Mesodermal cell (in vitro differentiated cells): Measurements from ENCODE around the gene SIM2.

ENCODE experiments used
- H3K27ac ChIP-seq: 2 replicates; pipeline ENCODE4 v1.7.0; 2013; ENCODE audit warnings: mild to moderate bottlenecking, low read depth, low read length, moderate library complexity; ENCODE audit not compliant: severe bottlenecking
- H3K36me3 ChIP-seq: 2 replicates; pipeline ENCODE4 v1.7.1; 2013; ENCODE audit warnings: mild to moderate bottlenecking, low read length, moderate library complexity; ENCODE audit not compliant: control insufficient read depth, insufficient read depth
- H3K4me1 ChIP-seq: one replicate; pipeline ENCODE4 v1.7.1; 2013; ENCODE audit warnings: mild to moderate bottlenecking, low read length; ENCODE audit not compliant: insufficient read depth, control insufficient read depth, poor library complexity, severe bottlenecking
- H3K4me3 ChIP-seq: 2 replicates; pipeline ENCODE4 v1.7.0; 2013; ENCODE audit warnings: low read length, control low read depth, mild to moderate bottlenecking; ENCODE audit not compliant: insufficient read depth, poor library complexity, severe bottlenecking; ENCODE audit errors: extremely low read depth
- H3K9me3 ChIP-seq: 2 replicates; pipeline ENCODE4 v1.7.1; 2013; ENCODE audit warnings: mild to moderate bottlenecking, low read length, moderate library complexity; ENCODE audit not compliant: control insufficient read depth
- WGBS, 2 experiments: methylation state at CpG; one replicate each; pipeline ENCODE4 v1.1.5; 2013; ENCODE audit warnings: missing lambda C conversion rate in 2 of 2; ENCODE audit not compliant: insufficient coverage in 2 of 2; 5-methylcytosine and 5-hydroxymethylcytosine counted together

Gene SIM2

DNA sequence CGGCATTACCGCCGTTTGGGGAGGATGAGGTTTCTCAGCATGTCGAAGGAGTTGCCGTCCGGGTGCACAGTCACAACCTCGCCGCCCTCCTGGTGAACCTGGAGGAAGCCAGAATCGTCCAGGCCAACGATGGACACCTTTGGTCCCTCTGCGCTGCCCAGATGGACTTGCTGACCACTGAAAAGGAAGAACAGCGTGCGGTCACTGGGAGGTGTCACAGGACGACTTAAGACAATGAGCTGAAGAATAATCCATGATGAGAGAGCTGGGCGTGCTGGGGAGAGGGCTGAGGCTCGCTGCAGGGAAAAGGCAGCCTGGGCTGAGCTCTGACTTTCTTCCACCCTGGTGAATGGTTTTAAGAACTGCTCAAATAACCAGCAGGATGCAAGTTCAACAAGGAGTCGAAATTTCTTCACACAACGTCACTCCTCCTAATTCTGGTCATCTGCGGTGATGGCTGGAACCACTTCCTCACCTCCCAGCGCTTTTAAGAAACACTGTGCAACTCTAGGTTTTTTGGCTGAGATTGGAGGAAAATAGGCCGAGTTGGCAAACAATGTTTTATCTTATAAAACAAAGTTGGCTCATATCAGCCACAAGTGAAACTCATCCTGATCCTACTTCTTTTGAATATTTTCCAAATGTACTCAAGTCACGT is 55.5 kb downstream of the SIM2 start:
- 92 to 94% methylated on average over 16 to 18 of the region's 22 CpGs for WGBS, 2 experiments
- Histone ChIP-seq H3K4me3 (no peak overlapping the region), H3K9me3 (no peaks in the 10 kb centered on the region), H3K36me3 (no peaks in the 10 kb centered on the region), H3K27ac (no peak overlapping the region), H3K4me1 (peaks cover 56% of the 10 kb centered on the region)

DNA sequence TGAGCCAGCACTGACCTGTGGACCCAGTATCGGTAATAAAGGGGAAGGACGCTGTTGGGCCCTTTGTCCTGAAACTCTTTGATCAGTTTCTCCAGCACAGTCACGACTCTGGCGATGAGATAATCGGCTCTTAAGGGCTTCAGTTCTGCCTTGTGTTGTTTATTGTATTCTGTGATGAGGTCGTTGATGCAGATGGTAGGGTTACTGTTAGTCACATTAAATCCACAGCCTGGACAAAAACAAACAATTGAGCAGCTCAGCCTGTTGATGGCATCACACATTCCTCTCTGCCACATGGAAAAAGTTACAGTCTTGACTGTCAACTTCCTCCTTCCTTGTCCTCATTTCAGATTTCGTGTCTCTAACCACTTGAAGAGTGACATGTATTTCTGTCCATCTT is 57.6 kb downstream of the SIM2 start:
- 82 to 94% methylated on average over 3 to 6 of the region's 7 CpGs for WGBS, 2 experiments
- H3K9me3 ChIP-seq, result no peaks in the 10 kb centered on the region
- peaks cover 35% of the 10 kb centered on the region for H3K4me1 ChIP-seq
- H3K4me3 ChIP-seq, result no peak overlapping the region
- H3K27ac ChIP-seq, result peak overlapping the region; percentile 80
- no peaks in the 10 kb centered on the region for H3K36me3 ChIP-seq

GRCh38 chr21:36757196-36757595 is 58.3 kb downstream of the SIM2 start:
- Histone ChIP-seq H3K27ac (peak overlapping the region; percentile 80), H3K4me3 (no peak overlapping the region), H3K4me1 (peaks cover 29% of the 10 kb centered on the region), H3K36me3 (no peaks in the 10 kb centered on the region), H3K9me3 (no peaks in the 10 kb centered on the region)
- WGBS, 2 experiments, result 85 to 94% methylated on average over 3 to 5 of the region's 6 CpGs

DNA sequence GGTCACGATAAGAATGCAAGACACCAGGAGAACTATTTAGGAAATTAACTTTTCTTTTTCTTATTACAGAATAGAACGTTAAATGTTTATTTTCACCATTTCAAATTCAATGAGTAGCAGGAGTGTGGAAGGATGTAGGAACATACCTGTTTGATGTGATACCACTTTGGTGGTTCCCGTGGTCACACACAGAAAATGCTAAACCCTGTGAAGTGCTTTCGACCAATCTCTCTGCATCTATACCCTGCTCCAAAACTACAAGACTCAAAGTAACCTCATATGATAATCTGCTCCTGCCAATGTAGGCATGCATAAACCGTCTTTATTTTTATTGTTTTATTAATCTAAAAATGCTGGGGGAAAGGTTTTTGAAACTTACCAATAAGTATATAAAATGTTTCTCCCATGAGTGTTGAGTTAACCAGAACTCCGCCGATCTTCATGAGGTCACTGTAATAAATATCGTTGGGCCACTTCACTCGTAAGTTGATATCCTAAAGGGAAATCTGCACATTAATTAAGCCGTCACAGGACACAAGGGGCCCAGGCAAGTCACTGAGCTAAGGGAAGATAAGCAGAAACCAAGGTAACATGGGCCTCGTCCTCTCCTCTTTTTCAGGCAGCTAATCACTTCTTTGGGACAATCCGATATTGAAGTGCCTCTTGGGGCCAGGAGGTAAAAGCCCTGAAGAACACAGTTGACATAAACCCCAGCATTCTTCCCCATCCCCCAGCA is 60.6 kb downstream of the SIM2 start:
- WGBS, 2 experiments, result 89 to 91% methylated on average over 8 of the region's 12 CpGs
- Histone ChIP-seq H3K9me3 (no peaks in the 10 kb centered on the region), H3K36me3 (no peaks in the 10 kb centered on the region), H3K4me1 (peaks cover 17% of the 10 kb centered on the region), H3K27ac (no peak overlapping the region), H3K4me3 (no peak overlapping the region)

DNA sequence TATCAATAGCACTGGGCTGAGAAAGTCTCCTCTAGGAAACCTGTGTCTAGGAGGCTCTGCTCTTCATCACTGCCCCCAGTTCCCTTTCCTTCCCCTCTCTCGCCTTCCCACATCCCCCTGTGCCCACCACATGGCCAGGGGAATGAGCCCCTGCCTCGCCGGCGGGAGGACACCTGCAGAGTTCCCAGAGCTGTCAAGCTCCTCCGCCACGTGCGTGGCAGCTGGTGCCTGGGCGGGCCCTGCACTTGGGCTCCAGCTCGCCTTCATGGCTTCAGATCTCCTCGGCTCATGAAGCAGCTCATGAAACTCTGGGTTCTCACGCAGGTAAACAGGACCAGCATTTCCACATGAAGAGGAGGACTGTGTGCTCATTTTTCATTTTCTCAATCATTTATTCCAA is 62.8 kb downstream of the SIM2 start:
- WGBS, 2 experiments, result 86 to 92% methylated on average over 11 of the region's 11 CpGs
- H3K27ac ChIP-seq, result no peak overlapping the region
- H3K4me3 ChIP-seq, result no peak overlapping the region
- peaks cover 11% of the 10 kb centered on the region for H3K4me1 ChIP-seq
- no peaks in the 10 kb centered on the region for H3K9me3 ChIP-seq
- H3K36me3 ChIP-seq, result no peaks in the 10 kb centered on the region

GRCh38 chr21:36762642-36763041 is 63.7 kb downstream of the SIM2 start:
- Histone ChIP-seq H3K36me3 (no peaks in the 10 kb centered on the region), H3K4me1 (peaks cover 2% of the 10 kb centered on the region), H3K27ac (no peak overlapping the region), H3K9me3 (no peaks in the 10 kb centered on the region), H3K4me3 (no peak overlapping the region)
- WGBS, 2 experiments, result 90 to 98% methylated on average over 8 of the region's 9 CpGs

DNA sequence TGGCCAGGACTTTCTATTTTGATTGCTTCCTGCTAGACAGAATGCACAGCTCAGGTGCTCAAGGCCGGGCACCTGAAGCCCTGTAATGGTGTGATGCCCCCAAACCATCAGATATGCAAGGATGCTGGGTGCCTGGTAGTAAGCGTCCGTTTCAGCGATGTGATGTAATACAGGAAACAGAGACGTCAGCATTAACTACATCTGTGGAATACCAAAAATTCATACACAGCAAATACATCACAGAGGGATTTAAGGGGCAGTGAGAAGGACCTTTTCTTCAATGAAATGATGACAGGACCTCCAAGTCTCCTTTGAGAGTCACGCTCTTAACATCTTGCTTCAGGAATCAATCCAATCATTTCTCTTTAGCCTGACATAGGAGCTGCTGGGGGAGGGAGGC is 64.4 kb downstream of the SIM2 start:
- no peaks in the 10 kb centered on the region for H3K4me1 ChIP-seq
- H3K9me3 ChIP-seq, result no peaks in the 10 kb centered on the region
- no peaks in the 10 kb centered on the region for H3K36me3 ChIP-seq
- 80 to 89% methylated on average over 1 to 3 of the region's 6 CpGs for WGBS, 2 experiments
- H3K4me3 ChIP-seq, result no peak overlapping the region
- H3K27ac ChIP-seq, result no peak overlapping the region

DNA sequence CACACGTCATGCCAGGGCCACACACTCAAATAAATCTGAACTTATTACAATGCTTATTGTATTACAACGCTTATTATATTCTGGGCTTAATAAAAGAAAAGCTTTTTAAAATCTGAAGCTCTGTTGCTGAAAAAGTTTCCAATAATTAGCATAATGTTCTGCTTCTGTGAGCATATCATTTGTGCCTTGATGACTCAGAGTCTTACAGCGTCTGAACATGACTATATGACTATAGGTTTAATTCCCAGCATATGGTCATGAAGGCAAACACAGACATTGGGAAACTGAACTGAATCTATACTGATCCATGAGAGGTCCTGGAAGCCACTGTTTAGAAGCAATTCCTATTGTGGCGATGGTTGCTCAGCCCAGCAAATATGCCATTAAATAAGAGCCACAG is 66.3 kb downstream of the SIM2 start:
- no peaks in the 10 kb centered on the region for H3K9me3 ChIP-seq
- no peak overlapping the region for H3K27ac ChIP-seq
- H3K4me3 ChIP-seq, result no peak overlapping the region
- H3K4me1 ChIP-seq, result no peaks in the 10 kb centered on the region
- 86 to 100% methylated on average over 1 of the region's 4 CpGs for WGBS, 2 experiments
- no peaks in the 10 kb centered on the region for H3K36me3 ChIP-seq

DNA sequence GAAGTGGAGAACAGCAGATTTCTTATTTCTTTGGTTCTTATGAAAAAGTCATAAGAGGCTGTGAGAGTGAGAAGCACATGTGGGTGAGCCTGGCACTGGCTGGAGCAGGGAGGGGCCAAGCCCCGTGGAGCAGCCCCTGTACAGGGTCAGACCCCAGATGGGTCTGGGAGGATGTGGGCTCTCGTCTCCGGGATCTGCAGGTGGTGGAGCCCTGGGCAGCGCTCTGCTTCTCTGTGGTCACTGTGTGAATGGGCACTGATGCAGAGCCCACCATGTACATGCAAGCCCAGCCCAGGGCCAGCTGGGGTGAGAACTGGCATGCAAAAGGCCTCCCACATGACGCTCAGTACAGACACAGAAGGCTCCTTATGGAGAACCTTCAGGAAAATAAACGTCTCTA is 67.6 kb downstream of the SIM2 start:
- Histone ChIP-seq H3K4me3 (no peak overlapping the region), H3K4me1 (no peaks in the 10 kb centered on the region), H3K27ac (no peak overlapping the region), H3K9me3 (no peaks in the 10 kb centered on the region), H3K36me3 (no peaks in the 10 kb centered on the region)
- 89 to 94% methylated on average over 3 to 6 of the region's 6 CpGs for WGBS, 2 experiments

DNA sequence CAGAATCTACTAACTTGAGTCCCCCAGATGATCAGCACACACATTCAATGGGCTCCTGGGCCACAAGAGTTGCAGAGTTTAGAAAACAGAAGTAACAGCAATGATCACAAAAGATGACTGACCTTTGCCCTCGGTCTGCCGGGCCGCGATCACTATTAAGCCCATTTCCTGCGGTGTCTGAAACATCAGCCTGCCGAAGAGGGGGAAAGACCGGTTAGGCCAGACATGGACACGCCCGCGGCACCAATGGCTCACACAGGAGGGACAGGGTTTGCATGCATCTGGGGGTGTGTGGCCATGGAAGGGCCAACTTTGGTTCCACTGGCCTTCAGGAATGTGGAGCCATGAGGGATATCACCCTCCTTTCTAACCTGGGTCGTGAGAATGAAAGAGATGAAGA is 68.2 kb downstream of the SIM2 start:
- Histone ChIP-seq H3K4me1 (no peaks in the 10 kb centered on the region), H3K36me3 (no peaks in the 10 kb centered on the region), H3K4me3 (no peak overlapping the region), H3K27ac (no peak overlapping the region), H3K9me3 (no peaks in the 10 kb centered on the region)
- WGBS, 2 experiments, result 96% methylated on average over 9 to 11 of the region's 11 CpGs

DNA sequence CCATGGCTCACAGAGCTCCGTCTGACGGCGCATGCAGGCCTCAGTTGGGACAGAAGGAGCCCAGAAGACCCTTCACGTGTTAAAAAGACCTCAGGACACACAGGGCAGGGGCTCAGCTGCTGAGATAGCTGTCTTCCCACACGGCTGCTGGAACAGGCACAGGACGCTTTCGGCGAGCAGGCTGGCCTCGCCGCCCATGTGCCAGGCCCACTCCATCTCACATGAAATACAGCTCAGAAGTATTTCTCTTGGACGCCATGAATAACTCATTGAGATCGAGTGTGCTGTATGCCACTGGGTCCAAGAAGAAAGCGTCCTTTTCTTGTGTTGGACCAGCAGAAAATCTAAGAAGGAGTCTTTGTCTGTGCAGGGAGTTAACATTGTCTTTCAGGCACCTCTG is 69.6 kb downstream of the SIM2 start:
- Histone ChIP-seq H3K4me1 (no peaks in the 10 kb centered on the region), H3K27ac (no peak overlapping the region), H3K36me3 (no peaks in the 10 kb centered on the region), H3K9me3 (no peaks in the 10 kb centered on the region), H3K4me3 (no peak overlapping the region)
- 91 to 94% methylated on average over 12 to 13 of the region's 13 CpGs for WGBS, 2 experiments
